Amniotic epithelial cell (primary cell): ENCODE measurements around the gene SORL1.

ENCODE experiments used
- DNase-seq: peaks from one replicate; pipeline ENCODE4 v3.0.0-alpha.2; 2010; ENCODE audit warnings: low read depth

SORL1 gene

GRCh38 chr11:121510438-121510837, 58.3 kb downstream of the SORL1 start:
- no peak for DNase-seq

DNA sequence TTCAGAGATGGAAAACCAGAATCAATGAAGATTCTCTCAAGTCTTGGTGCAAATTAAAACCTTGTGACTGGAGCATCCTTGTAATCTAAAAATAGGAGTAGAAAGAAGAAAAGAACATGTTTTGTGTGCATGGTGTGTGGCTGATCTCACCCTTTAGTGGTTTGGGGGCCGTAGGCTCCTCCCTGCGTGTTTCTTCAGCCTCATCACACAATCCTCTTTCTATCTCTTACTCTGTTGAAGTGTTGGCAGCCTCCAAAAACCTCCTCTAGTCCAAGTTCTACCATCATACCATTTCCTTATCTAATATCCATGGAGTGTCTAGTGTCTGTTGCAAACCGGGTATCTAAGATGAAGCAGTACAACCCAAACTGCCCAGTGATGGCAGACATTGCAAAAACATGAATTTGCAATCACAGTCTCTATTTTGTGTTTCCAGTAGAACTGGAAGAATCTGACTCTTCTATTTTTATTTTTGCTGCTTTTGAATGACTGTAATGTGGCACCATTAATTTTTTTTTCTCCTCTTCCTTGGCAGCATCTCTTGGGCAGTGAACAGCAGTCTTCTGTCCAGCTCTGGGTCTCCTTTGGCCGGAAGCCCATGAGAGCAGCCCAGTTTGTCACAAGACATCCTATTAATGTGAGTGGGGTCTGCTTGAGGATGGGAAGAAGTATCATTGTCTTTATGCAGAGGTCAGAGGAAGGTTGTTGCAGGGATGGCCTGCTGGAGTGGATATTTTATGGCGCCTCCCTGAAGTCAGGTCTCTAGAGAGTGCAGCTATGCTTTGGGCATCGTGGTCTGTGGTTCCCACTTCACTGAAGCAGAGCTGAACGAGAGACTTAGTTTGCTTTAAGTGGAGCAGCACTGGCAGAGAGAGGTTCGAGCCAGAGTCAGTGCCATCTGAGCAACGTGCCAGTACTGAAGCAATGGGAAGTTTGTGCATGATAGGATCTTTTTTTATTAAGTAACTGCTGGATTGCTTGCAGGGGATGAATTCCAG, 60.7 kb downstream of the SORL1 start:
- DNase-seq: no peak

DNA sequence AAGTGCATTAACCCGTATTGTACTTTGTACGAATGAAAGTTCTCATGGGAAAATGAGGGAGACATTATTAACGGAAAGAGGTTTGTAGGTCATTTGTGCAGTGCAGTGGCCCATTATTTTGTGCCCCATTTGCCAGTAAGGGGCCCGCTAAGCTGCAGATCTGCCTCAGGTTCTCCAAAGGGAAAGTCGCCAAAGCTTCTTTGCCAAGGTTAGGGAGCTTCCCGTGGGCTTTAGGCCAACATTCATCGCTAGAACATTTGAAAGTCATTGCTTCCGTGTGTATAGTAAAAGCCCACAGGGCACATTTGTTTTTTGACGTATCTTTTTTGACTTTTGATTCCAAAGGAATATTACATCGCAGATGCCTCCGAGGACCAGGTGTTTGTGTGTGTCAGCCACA, 61.7 kb downstream of the SORL1 start:
- DNase-seq: no peak

- DNase-seq: no peak
Measured at GRCh38 chr11:121514432-121515334, 62.6 kb downstream of the SORL1 start.

- no peak for DNase-seq
Measured at GRCh38 chr11:121515335-121515671, 63.2 kb downstream of the SORL1 start.

DNA sequence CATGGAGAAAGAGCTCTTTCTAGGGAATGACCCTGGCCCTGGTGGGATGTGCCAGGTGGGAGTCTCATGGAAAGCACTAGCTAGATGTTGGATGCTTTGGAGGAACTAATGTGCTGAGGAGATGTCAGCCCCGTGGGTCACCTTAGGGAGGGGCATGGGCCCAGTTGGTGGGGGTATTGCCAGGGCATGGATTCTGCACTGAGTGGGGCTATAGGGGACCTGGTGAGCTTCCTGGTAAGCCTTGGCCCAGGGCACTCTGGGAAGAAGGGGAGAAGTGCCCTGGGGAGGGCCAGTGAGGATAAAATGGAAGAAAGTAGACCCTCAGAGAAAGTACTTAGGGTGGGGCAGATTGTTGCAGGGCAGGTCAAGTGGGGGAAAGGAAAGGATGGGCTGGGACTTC, 65.9 kb downstream of the SORL1 start:
- no peak for DNase-seq

GRCh38 chr11:121520243-121521144, 68.4 kb downstream of the SORL1 start:
- peak; percentile 95 for DNase-seq

DNA sequence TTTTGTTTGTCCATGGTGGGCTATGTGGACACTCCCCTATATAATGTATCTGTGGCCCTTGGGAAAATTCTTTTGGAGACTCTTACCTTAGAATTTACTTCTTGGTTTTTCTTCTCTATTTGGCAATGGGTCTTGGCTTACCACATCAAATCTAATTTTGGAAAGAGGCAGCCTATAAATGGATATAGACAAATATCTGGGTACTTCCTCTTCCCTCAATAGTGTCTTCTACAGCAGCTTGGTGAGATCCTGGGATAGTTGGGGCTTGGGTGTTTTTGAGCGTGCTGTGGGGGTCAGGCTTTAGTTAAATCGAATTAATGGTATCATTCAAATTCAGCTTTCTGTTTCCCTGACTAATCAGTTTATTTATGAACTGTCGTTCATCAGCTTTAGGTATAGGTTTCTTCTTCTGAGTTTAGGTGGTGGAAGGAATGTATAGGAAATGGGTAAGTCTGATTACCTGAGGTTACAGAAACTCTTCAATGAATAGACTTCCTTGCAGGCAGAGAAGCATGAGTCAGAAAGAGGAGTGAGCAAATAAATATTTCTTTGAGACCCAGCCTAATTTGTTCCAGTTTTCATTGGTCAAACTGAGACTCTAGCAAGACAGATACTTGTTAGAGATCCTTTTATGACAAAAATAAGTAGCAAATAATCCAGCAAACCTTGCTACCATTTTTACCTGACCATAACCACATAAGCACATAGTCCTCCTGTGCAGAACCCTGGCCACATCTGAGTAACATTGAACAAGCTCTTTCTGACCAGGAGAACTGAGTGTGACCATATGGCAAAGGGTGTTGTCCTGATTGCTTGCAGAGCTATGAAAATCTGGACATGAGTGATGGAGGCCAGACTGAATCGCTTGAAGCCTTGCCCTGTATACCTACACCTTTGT, 69.3 kb downstream of the SORL1 start:
- no peak for DNase-seq

- peak; percentile 1 for DNase-seq
Measured at GRCh38 chr11:121522043-121522941, 70.2 kb downstream of the SORL1 start.

DNA sequence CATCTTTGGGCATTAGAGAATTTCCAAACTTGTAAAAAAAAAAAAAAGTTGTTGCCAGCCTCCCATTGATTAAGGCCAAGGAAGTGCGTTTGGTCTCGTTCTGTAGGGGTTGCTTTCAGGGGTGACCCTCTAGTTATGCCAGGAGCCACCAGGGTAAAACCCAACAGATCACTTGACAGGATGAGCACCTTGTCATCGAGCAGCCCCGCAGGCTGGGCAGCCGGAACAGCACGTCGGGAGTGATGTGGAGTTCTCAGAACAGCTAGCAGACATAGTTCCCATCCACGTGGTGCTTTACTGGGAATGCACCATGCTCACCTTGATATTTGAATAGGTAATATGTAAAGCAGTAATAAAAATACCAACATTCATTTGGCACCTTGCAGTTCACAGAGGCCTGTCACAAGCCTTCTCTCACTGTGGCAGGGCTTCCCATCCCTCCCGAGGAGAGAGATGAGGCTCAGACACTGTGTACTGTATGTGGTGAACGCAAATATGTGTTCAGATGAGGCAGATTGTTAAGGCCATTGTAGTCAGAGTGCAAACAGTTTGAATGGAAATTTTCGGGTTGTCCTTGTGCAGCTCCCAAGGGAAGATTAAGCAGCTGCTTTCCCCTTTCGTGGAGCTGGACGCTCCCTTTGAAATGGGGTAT, 71.6 kb downstream of the SORL1 start:
- DNase-seq: no peak

DNA sequence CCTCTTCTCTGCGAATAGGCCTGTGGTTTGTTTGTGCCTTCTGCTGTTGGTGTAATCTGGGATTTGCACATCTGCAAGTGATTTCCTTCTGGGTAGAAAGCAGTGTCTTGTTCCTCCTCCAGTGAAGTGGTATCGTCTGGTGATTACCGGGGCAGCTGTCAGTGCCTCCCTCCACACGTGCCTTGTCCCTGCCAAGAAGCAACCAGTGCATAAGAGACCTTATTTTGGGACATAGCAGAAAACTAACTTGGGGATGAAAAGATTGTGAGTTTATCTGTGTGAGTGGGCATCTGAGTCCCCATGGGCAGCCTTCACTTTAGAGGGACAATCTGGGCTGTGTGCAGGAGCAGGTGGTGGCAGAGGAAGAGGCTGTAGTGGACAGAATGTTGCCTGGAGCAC, 72.1 kb downstream of the SORL1 start:
- no peak for DNase-seq

DNA sequence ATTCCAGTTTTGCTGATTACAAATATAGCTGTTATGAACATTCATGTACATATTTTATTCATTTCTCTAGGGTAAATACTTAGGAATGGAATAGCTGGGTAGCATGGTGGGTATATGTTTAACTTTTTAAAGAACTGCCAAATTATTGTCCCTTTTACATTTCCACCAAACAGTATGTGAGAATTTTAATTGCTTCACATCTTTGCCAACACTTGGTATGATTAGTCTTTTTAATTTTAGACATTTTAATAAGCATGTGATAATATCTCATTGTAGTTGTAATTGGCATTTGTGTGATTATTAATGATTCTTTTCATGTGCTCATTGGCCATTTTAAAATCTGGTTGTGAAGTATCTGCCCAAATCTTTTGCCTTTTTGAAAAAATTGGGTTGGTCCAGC, 73.3 kb downstream of the SORL1 start:
- no peak for DNase-seq

DNA sequence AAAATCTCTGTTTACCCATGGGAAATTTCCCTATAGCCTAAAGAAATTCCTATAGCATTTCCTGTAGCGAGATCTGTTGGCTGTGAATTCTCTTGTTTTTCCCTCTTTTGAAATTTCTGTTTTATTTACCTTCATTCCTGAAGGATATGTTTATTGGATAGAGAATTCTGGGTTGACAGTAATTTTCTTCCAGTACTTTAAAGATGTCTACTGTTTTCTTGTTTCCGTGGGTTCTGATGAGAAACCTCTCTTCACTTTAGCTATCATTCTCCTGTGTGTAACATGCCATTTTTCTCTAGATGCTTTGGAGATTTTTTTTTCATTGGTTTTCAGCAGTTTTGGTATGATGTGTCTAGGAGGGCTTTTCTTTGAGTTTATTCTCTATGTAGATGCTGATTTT, 78.1 kb downstream of the SORL1 start:
- DNase-seq: no peak

DNA sequence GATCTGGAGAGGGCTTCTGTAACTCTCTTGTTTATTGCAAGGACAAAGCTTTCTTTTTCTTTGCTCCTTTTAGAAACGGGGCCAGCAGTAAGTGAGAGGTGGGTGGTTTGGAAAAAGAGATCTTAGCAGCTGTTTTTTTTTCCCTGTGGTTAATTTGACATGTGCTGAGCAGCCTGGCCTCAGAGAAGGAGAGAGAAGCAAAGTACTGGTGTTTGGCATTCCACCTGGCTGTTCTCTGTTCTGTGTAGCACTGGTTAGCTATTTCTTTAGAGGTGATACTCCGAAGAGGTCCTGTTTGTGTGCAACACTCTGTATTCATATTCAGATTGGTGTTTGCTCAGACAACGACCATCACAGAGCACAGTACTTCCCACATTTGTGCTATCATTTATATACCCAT, 81.5 kb downstream of the SORL1 start:
- DNase-seq: no peak

GRCh38 chr11:121534131-121535093, 82.3 kb downstream of the SORL1 start:
- no peak for DNase-seq

DNA sequence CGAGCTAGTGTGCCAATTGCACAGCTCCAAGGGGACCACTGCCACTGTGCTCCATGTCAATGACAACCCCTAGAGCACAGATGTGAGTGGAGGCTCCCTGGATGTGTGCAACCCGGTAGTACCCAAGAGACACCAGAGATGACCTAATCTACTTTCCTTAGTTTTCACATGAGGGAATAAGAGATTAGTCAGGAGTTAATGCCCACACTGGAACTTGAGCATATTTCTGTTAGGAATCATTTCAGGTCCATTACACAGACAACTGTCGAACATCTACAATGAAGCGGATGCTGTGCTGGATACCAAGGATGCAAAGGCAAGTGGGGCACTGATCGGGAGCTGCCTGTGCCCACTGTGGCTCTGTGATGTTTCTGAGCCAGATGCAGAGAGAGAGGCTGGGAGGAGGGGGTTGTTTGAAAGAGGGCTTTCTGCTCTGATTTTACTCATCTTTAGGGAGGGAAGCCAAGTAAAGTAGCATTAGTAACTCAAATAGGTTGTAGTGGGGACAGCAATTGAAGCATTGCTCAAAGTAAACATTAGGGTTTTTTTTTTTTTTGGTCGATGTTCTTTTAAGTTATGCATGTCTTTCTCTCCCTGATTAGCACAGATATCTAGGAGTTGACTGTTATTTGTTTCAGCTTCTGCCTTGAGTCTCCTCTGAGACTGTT, 83.1 kb downstream of the SORL1 start:
- no peak for DNase-seq

GRCh38 chr11:121536126-121536525, 84.0 kb downstream of the SORL1 start:
- no peak for DNase-seq

- DNase-seq: no peak
Measured at GRCh38 chr11:121538054-121538453, 85.9 kb downstream of the SORL1 start.
